ENCODE data around the gene NAP1L1.
A peak's percentile ranks its signal among the peaks of the same experiment; 100 is the strongest.

Gene NAP1L1, protein sequence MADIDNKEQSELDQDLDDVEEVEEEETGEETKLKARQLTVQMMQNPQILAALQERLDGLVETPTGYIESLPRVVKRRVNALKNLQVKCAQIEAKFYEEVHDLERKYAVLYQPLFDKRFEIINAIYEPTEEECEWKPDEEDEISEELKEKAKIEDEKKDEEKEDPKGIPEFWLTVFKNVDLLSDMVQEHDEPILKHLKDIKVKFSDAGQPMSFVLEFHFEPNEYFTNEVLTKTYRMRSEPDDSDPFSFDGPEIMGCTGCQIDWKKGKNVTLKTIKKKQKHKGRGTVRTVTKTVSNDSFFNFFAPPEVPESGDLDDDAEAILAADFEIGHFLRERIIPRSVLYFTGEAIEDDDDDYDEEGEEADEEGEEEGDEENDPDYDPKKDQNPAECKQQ

DNA sequence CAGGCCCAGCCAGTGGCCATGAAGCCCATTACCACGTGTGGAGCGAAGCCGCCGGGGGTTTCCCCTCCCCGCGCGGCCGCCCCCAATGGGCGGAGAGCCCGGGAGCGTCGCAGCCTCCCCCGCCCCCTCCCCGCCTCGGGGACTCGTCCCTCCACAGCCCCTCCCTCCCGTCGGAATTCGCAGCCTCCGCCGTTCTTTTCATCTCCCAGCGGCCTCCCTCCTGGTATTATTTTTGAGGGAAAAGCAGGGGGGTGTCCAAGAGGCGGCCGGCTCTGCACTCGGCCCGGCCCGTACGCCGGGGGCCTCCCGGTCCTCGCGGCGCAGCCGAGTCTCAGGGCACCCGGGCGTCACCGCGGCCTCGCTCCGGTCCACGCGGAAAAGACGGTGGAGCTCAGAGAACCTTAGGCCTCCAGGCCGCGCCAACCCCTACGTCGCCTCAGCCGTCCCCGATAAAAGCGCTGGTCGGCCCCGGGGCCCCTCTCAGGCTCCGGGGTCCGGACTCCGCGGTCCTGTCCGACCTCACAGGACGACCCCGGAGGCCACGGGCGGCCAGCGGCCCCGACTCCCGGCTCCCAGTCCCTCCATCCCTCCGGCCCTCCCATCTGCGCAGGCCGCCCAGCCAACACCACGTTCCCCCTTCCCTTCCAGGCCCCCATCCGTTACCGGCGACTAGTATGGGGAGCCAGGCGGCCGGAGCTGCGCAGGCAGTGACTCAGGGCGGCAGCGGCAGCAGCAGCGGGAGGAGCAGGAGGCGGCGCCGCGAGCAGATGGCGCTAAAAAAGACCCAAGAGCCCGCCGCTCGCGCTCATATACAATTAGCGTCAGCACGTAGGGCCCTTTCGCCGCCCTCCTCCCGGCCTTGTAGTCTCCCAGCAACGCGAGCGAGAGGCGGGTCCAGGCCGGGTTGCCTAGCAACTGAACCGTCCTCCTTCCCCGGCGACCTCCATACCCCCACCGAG, at the start of gene NAP1L1:
Gene NAP1L1 (minus strand): TSS at position 782 of the 959 bp plus-strand sequence. CDS start 10,466 bp downstream, outside the sequence.
- Histone ChIP-seq H3K9me3 (ENCODE audit: low read depth, low read length) (peaks cover 26% of the 10 kb centered on the region), H3K9ac (ENCODE audit: insufficient read length) (peak within 1 kb of the TSS; percentile 97), H3K27ac (peak within 1 kb of the TSS; percentile 93), H3K4me3 (peak within 1 kb of the TSS; percentile 96), H3K36me3 (ENCODE audit: insufficient read depth, low read length) (peaks cover 39% of the 10 kb centered on the region)
- peak; percentile 83 for DNase-seq (ENCODE audit: low read depth, low spot score)
- TF ChIP-seq EZH2 (IDR thresholded peaks at IDR 0.05) = no peak
- peak; percentile 92 for TF ChIP-seq POLR2AphosphoS5 (IDR thresholded peaks at IDR 0.05; ENCODE audit: borderline replicate concordance, low read depth, low read length)

DNA sequence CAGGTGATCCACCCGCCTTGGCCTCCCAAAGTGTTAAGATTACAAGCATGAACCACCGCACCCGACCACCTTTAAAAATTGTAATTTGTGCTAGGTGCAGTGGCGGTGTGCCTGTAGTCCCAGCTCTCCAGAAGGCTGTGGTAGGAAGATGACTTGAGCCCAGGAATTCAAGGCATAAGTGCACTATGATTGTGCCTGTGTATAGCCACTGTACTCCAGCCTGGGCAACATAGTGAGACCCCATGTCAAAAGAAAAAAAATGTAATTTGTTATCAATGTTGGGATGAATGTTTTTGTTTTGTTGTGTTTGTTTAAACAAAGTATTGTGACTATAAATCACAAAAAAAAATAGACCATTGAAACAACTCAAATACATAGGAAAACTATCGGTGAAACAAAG, 43.1 kb upstream of the NAP1L1 start:
- Histone ChIP-seq H3K36me3 (ENCODE audit: insufficient read depth, low read length) (no peaks in the 10 kb centered on the region), H3K9ac (ENCODE audit: insufficient read length) (no peak overlapping the region), H3K9me3 (ENCODE audit: low read depth, low read length) (no peaks in the 10 kb centered on the region), H3K27ac (no peak overlapping the region), H3K4me3 (no peak overlapping the region)
- no peak for TF ChIP-seq FOXP2 (optimal IDR thresholded peaks at IDR 0.05; ENCODE audit: control extremely low read depth, extremely low read length, insufficient read depth)
- TF ChIP-seq EZH2 (IDR thresholded peaks at IDR 0.05) = no peak
- no peak for TF ChIP-seq POLR2AphosphoS5 (IDR thresholded peaks at IDR 0.05; ENCODE audit: borderline replicate concordance, low read depth, low read length)
- no peak for DNase-seq (ENCODE audit: low read depth, low spot score)

DNA sequence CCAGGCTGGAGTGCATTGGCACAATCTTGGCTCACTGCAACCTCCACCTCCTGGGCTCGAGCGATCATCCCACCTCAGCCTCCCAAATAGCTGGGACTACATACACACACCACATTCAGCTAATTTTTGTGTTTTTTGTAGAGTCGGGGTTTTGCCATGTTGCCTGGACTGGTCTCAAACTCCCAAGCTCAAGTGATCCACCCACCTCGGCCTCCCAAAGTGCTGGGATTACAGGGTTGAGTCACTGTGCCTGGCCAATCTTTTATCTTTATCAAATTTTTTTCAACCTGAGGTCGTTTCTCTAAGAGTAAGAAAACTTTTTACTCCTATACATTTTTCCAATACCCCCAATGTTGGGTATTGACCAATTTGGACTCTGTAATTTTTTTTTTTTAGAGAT, 40.0 kb upstream of the NAP1L1 start:
- DNase-seq (ENCODE audit: low read depth, low spot score) = no peak
- Histone ChIP-seq H3K4me3 (no peak overlapping the region), H3K9me3 (ENCODE audit: low read depth, low read length) (no peaks in the 10 kb centered on the region), H3K36me3 (ENCODE audit: insufficient read depth, low read length) (no peaks in the 10 kb centered on the region), H3K27ac (no peak overlapping the region), H3K9ac (ENCODE audit: insufficient read length) (no peak overlapping the region)
- no peak for TF ChIP-seq POLR2AphosphoS5 (IDR thresholded peaks at IDR 0.05; ENCODE audit: borderline replicate concordance, low read depth, low read length)
- TF ChIP-seq EZH2 (IDR thresholded peaks at IDR 0.05) = no peak
- TF ChIP-seq FOXP2 (optimal IDR thresholded peaks at IDR 0.05; ENCODE audit: control extremely low read depth, extremely low read length, insufficient read depth) = no peak

DNA sequence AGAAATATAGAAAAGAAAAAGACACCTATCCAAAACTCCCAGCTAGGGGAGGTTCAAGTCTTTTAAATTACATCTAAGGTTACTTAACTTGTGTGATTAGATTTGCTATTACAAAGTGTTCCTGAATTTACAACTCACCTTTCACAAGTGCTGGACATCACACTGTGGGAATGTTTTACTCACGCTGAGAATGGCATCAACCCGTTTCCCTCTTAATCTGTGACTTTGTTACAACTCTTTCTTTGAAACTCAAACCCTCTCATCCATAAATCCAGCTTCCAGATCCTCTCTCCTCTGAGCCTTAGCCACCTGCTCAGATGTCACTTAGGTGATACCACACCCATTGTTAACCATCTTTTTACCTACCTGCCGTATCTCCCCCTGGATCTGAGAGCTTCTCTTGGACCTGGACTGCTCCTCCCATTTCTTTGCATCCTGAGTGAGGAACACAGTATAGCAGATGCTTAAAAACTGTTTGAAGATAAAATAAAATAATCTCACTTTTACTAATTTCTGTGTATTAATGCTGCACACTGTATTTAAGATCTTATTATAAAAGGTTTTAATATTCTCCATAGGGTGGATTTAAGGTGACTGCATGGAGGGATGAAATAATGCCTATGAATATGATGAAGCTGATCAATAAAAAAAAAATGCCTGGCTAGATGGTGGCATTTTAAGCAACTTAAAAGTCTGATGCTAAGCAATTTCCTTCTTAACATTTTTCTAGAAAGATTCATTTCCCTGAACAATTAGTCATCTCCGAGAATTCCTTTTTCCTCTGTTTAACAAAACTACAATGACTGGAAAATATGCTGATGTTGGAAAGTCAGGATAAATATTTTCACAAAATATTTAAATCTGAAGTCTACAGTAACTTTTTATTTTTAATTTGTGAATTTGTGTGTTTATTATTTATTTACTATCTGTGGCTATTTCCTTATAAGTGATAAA, 39.1 kb upstream of the NAP1L1 start:
- no peak for TF ChIP-seq POLR2AphosphoS5 (IDR thresholded peaks at IDR 0.05; ENCODE audit: borderline replicate concordance, low read depth, low read length)
- TF ChIP-seq EZH2 (IDR thresholded peaks at IDR 0.05) = no peak
- no peak for TF ChIP-seq FOXP2 (optimal IDR thresholded peaks at IDR 0.05; ENCODE audit: control extremely low read depth, extremely low read length, insufficient read depth)
- DNase-seq (ENCODE audit: low read depth, low spot score) = no peak
- H3K9me3 ChIP-seq (ENCODE audit: low read depth, low read length) = no peaks in the 10 kb centered on the region
- no peak overlapping the region for H3K27ac ChIP-seq
- no peaks in the 10 kb centered on the region for H3K36me3 ChIP-seq (ENCODE audit: insufficient read depth, low read length)
- H3K9ac ChIP-seq (ENCODE audit: insufficient read length) = no peak overlapping the region
- H3K4me3 ChIP-seq = no peak overlapping the region

DNA sequence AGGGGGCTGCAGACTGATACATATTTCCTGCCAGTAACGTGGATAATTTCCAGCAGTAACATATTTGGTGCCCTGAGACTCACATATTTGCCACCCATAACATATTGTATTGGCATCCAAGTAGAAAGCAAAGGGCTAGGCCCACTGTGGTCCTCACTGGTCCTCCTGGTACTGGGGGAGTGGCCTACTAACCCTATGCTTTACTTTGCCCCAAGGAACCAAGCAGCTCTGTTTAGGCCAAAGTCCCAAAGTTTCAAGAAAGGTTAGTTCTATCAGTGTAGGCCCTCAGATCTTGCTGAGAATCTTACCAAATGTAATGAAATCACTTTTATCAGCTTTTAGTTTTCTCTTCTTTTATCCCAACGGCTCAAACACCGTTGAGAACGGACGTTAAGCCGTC, 35.4 kb upstream of the NAP1L1 start:
- no peak for TF ChIP-seq POLR2AphosphoS5 (IDR thresholded peaks at IDR 0.05; ENCODE audit: borderline replicate concordance, low read depth, low read length)
- no peak for DNase-seq (ENCODE audit: low read depth, low spot score)
- H3K9me3 ChIP-seq (ENCODE audit: low read depth, low read length) = no peaks in the 10 kb centered on the region
- no peak overlapping the region for H3K27ac ChIP-seq
- no peak overlapping the region for H3K4me3 ChIP-seq
- H3K36me3 ChIP-seq (ENCODE audit: insufficient read depth, low read length) = no peaks in the 10 kb centered on the region
- no peak overlapping the region for H3K9ac ChIP-seq (ENCODE audit: insufficient read length)

DNA sequence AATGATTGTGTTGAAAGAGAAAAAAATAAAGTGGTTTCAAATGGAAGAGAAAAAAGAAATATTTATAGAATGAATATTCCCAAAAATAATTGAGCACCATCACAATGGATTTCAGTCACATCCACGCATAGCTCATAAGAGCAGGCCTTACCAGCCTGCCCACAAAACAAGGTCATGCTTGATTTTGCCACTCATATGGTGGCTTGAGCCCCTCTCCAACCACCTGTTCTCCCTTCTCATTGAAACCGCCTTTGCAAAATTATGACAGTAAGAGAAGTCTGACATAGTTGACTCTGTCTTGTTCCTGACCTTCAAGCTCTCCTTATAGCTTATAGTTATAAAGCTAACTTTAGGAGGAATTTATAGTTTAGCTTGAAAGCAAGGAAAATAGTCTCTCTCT, 33.3 kb upstream of the NAP1L1 start:
- no peak for DNase-seq (ENCODE audit: low read depth, low spot score)
- no peak for TF ChIP-seq POLR2AphosphoS5 (IDR thresholded peaks at IDR 0.05; ENCODE audit: borderline replicate concordance, low read depth, low read length)
- TF ChIP-seq EZH2 (IDR thresholded peaks at IDR 0.05) = no peak
- no peak for TF ChIP-seq FOXP2 (optimal IDR thresholded peaks at IDR 0.05; ENCODE audit: control extremely low read depth, extremely low read length, insufficient read depth)
- Histone ChIP-seq H3K9ac (ENCODE audit: insufficient read length) (no peak overlapping the region), H3K4me3 (no peak overlapping the region), H3K9me3 (ENCODE audit: low read depth, low read length) (no peaks in the 10 kb centered on the region), H3K27ac (no peak overlapping the region), H3K36me3 (ENCODE audit: insufficient read depth, low read length) (no peaks in the 10 kb centered on the region)

DNA sequence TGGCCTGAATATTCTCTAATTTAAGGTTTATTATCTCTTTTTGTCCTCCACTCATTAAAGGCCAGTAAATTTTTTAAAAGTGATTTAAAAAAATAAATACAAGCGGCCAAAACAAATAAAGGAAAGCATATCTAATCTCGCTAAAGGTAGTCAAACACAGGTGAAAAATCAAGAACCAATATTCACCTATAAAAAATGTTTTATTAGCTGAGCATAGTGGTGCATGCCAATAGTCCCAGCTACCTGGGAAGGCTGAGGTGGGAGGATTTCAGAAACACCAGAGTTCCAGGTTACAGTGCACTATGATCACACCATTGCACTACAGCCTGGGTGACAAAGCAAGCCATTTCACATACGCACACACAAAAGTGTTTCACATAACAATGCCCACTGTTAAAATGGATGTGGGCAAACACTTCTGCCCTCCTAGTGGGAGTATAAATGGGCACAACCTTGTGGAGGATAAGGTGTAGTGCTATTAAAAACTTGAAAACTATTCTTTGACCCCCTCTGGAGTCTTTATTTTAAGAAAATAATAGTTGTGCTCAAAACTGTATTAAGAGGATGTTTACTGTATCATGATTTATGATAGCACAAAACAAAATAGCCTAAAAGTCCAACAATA, 32.7 kb upstream of the NAP1L1 start:
- H3K4me3 ChIP-seq = no peak overlapping the region
- no peak overlapping the region for H3K9ac ChIP-seq (ENCODE audit: insufficient read length)
- DNase-seq (ENCODE audit: low read depth, low spot score) = no peak
- TF ChIP-seq EZH2 (IDR thresholded peaks at IDR 0.05) (no peak), POLR2AphosphoS5 (IDR thresholded peaks at IDR 0.05; ENCODE audit: borderline replicate concordance, low read depth, low read length) (no peak), FOXP2 (optimal IDR thresholded peaks at IDR 0.05; ENCODE audit: control extremely low read depth, extremely low read length, insufficient read depth) (no peak)
- H3K9me3 ChIP-seq (ENCODE audit: low read depth, low read length) = no peaks in the 10 kb centered on the region
- H3K27ac ChIP-seq = no peak overlapping the region
- no peaks in the 10 kb centered on the region for H3K36me3 ChIP-seq (ENCODE audit: insufficient read depth, low read length)
